Suprapubic skin (tissue), 3 donors: ENCODE results near the gene TRMT61A.

Experiments
- EP300 ChIP-seq: sonication (generic); formaldehyde crosslinking; IDR thresholded peaks from one replicate; pipeline ENCODE4 v1.6.1; 2017; ENCODE audit warnings: antibody characterized with exemption
- TF ChIP-seq, protein P1 (sequence below), 2 donors: fragments of 200-600 bp in 1 of 2; fragments of 450-650 bp in 1 of 2; sonication (generic) in 1 of 2; IDR thresholded peaks; one replicate each; pipeline ENCODE4 v1.5.1; 2016 to 2019; ENCODE audit warnings: antibody characterized with exemption in 2 of 2, mild to moderate bottlenecking in 1 of 2, moderate library complexity in 1 of 2

DNA sequence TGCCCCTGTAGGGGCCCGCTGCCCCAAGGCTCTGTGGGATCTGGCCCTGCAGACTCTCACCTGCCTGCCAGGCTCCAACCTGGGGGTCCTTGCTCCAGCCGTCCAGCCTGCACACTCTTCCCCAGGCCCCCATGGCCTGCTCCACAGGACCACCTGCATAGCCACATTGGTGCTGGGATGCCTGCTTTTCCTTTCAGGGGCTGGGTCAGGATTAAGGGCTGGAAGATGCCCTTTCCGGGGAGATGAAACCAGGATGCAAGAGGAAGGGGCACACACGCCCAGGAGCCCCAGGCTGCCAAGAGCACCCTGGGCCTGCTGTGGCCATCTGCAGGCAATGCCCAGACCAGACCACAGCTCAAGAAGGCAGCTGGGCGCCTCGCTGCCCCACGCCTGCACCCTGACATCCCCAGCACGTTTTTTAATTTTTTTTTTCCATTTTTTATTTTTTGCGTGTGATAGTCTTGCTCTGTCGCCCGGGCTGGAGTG is 18.5 kb downstream of the TRMT61A start:
- TF ChIP-seq, protein P1, sequence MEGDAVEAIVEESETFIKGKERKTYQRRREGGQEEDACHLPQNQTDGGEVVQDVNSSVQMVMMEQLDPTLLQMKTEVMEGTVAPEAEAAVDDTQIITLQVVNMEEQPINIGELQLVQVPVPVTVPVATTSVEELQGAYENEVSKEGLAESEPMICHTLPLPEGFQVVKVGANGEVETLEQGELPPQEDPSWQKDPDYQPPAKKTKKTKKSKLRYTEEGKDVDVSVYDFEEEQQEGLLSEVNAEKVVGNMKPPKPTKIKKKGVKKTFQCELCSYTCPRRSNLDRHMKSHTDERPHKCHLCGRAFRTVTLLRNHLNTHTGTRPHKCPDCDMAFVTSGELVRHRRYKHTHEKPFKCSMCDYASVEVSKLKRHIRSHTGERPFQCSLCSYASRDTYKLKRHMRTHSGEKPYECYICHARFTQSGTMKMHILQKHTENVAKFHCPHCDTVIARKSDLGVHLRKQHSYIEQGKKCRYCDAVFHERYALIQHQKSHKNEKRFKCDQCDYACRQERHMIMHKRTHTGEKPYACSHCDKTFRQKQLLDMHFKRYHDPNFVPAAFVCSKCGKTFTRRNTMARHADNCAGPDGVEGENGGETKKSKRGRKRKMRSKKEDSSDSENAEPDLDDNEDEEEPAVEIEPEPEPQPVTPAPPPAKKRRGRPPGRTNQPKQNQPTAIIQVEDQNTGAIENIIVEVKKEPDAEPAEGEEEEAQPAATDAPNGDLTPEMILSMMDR (IDR thresholded peaks at IDR 0.05) = no peak
- TF ChIP-seq EP300 = no peak
